Ascending aorta (tissue), 2 donors: ENCODE results near the gene GRM3. TPM values are rescaled to one million over a fixed set of nuclear protein-coding genes. Genes with fewer than 3 reads are reported as not detected.
A peak's percentile ranks its signal among the peaks of the same experiment; 100 is the strongest.

Source experiments
- DNase-seq, 2 donors: peaks; one replicate each; pipeline ENCODE4 v3.0.0-alpha.2; 2019; ENCODE audit warnings: low spot score in 2 of 2
- H3K27ac ChIP-seq, 2 donors: fragments of 200-600 bp; sonication (generic); one replicate each; pipeline ENCODE4 v1.5.1; 2016 to 2017; ENCODE audit warnings: mild to moderate bottlenecking in 1 of 2
- H3K27me3 ChIP-seq: fragments of 200-600 bp; sonication (generic); one replicate; pipeline ENCODE4 v1.5.1; 2017
- H3K36me3 ChIP-seq, 2 donors: fragments of 200-600 bp; sonication (generic); one replicate each; pipeline ENCODE4 v1.5.1; 2016
- H3K4me1 ChIP-seq, 2 donors: fragments of 200-600 bp; sonication (generic); one replicate each; pipeline ENCODE4 v1.5.1; 2016 to 2017; ENCODE audit warnings: mild to moderate bottlenecking in 1 of 2
- H3K4me3 ChIP-seq, 2 donors: fragments of 200-600 bp; sonication (generic); one replicate each; pipeline ENCODE4 v1.5.1; 2016 to 2017; ENCODE audit warnings: mild to moderate bottlenecking in 1 of 2
- H3K9me3 ChIP-seq, 2 donors: fragments of 200-600 bp; sonication (generic); one replicate each; pipeline ENCODE4 v1.5.1; 2016
- CTCF ChIP-seq, 3 experiments: fragments of 200-600 bp in 2 of 3; fragments of 450-650 bp in 1 of 3; sonication (generic) in 2 of 3; IDR thresholded peaks; one replicate each; pipeline ENCODE4 v1.5.1; 2016 to 2019; ENCODE audit warnings: antibody characterized with exemption in 3 of 3, mild to moderate bottlenecking in 1 of 3, moderate library complexity in 1 of 3
- intact Hi-C: fragments of 100-400 bp; cut with DNase I; formaldehyde crosslinking; loops from one replicate; pipeline ENCODE4 v1.15.1; 2023
- total RNA-seq: library from RNA; depleted of rRNA; stranded (reverse); fragments of >200 nt; gene quantifications from one replicate; pipeline ENCODE4 v1.1.0, GENCODE V29; 2016

GRM3 gene
- total RNA-seq, 1 donor from 2014 or later, result not detected

- H3K4me3 ChIP-seq, result peak overlapping the region; percentile 20 to 23
- no peaks in the 10 kb centered on the region for H3K9me3 ChIP-seq
- no peaks in the 10 kb centered on the region for H3K36me3 ChIP-seq
- intact Hi-C loops, result no loop called here
- no peaks in the 10 kb centered on the region for H3K4me1 ChIP-seq
- TF ChIP-seq CTCF (IDR thresholded peaks at IDR 0.05), result no peak
- H3K27ac ChIP-seq, result no peak overlapping the region
- DNase-seq, result no peak
- no peaks in the 10 kb centered on the region for H3K27me3 ChIP-seq
Observed at GRCh38 chr7:86653919-86654659, 10.4 kb downstream of the GRM3 start.

GRCh38 chr7:86657948-86658347 lies 14.2 kb downstream of the GRM3 start:
- DNase-seq, result no peak
- Histone ChIP-seq H3K9me3 (no peaks in the 10 kb centered on the region), H3K4me3 (no peak overlapping the region), H3K27ac (no peak overlapping the region), H3K27me3 (no peaks in the 10 kb centered on the region), H3K36me3 (no peaks in the 10 kb centered on the region), H3K4me1 (no peaks in the 10 kb centered on the region)
- intact Hi-C loops, result no loop called here
- no peak for TF ChIP-seq CTCF (IDR thresholded peaks at IDR 0.05)

- Histone ChIP-seq H3K9me3 (no peaks in the 10 kb centered on the region), H3K4me1 (no peaks in the 10 kb centered on the region), H3K27ac (no peak overlapping the region), H3K4me3 (no peak overlapping the region), H3K27me3 (no peaks in the 10 kb centered on the region), H3K36me3 (no peaks in the 10 kb centered on the region)
- no peak for TF ChIP-seq CTCF (IDR thresholded peaks at IDR 0.05)
- no peak for DNase-seq
- intact Hi-C loops, result no loop called here
Observed at GRCh38 chr7:86660950-86661462, 17.3 kb downstream of the GRM3 start.

- H3K4me1 ChIP-seq, result no peaks in the 10 kb centered on the region
- TF ChIP-seq CTCF (IDR thresholded peaks at IDR 0.05), result no peak
- no peaks in the 10 kb centered on the region for H3K27me3 ChIP-seq
- no peak overlapping the region for H3K27ac ChIP-seq
- DNase-seq, result no peak
- intact Hi-C loops, result no loop called here
- no peak overlapping the region for H3K4me3 ChIP-seq
- no peaks in the 10 kb centered on the region for H3K9me3 ChIP-seq
- no peaks in the 10 kb centered on the region for H3K36me3 ChIP-seq
Observed at GRCh38 chr7:86664486-86664885, 20.8 kb downstream of the GRM3 start.

GRCh38 chr7:86664991-86665390 lies 21.3 kb downstream of the GRM3 start:
- intact Hi-C loops, result no loop called here
- H3K27me3 ChIP-seq, result no peaks in the 10 kb centered on the region
- no peak overlapping the region for H3K4me3 ChIP-seq
- no peaks in the 10 kb centered on the region for H3K4me1 ChIP-seq
- no peak overlapping the region for H3K27ac ChIP-seq
- no peaks in the 10 kb centered on the region for H3K36me3 ChIP-seq
- TF ChIP-seq CTCF (IDR thresholded peaks at IDR 0.05), result no peak
- H3K9me3 ChIP-seq, result no peaks in the 10 kb centered on the region
- no peak for DNase-seq
